DND-41 (cell line): ENCODE results near the gene CSNK1A1L.

Experiments
- EZH2 ChIP-seq: IDR thresholded peaks from 3 replicates; pipeline ENCODE4 v1.6.1; 2012; ENCODE audit warnings: borderline replicate concordance, low read depth, mild to moderate bottlenecking, moderate library complexity, low read length, inconsistent platforms; ENCODE audit not compliant: severe bottlenecking
- TF ChIP-seq, protein P1 (sequence below): IDR thresholded peaks from 2 replicates; pipeline ENCODE4 v1.5.1; 2012; ENCODE audit warnings: borderline replicate concordance, low read length, moderate library complexity, mild to moderate bottlenecking; ENCODE audit not compliant: poor library complexity, severe bottlenecking; ENCODE audit errors: extremely low read depth

DNA sequence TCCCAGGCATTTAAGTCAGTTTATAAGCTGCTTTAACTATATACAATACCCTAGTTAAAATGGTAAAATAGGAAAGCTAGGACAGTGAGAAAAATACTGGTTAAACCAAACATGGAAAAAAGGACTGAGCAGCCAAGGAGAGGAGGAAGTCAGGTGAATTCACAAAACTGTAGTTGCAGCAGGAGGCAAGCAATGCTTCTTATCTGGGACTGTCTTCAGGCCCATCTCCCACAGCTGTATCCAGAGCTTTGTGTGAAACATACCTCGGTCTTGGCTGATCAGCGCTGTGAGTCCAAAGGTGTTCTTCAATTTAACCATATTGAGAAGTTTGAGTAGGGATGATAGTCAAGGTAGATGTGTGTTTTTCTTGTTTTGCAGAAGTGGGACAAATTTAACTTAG is 30.3 kb downstream of the CSNK1A1L start:
- TF ChIP-seq, protein P1, sequence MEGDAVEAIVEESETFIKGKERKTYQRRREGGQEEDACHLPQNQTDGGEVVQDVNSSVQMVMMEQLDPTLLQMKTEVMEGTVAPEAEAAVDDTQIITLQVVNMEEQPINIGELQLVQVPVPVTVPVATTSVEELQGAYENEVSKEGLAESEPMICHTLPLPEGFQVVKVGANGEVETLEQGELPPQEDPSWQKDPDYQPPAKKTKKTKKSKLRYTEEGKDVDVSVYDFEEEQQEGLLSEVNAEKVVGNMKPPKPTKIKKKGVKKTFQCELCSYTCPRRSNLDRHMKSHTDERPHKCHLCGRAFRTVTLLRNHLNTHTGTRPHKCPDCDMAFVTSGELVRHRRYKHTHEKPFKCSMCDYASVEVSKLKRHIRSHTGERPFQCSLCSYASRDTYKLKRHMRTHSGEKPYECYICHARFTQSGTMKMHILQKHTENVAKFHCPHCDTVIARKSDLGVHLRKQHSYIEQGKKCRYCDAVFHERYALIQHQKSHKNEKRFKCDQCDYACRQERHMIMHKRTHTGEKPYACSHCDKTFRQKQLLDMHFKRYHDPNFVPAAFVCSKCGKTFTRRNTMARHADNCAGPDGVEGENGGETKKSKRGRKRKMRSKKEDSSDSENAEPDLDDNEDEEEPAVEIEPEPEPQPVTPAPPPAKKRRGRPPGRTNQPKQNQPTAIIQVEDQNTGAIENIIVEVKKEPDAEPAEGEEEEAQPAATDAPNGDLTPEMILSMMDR, result no peak
- no peak for TF ChIP-seq EZH2
